ENCODE measurements around the gene UTP11.
A peak's percentile ranks its signal among the peaks of the same experiment; 100 is the strongest.
"Not testable (repeated sequence)": the region's sequence is repeated elsewhere in the genome, so short reads cannot be mapped to it uniquely, and the experiment has no call there.

Gene UTP11

GRCh38 chr1:38012363-38013226 is at the start of gene UTP11:
Gene UTP11, plus strand, starts transcription at chr1:38012734. Its CDS starts 69 bp downstream, at chr1:38012803.
- TF ChIP-seq ZNF274 (IDR thresholded peaks at IDR 0.05; ENCODE audit: low read depth, low read length) = no peak
- H3K4me3 ChIP-seq (ENCODE audit: low read length) = peak within 1 kb of the TSS; percentile 90

GRCh38 chr1:37964106-37964505 is 48.4 kb upstream of the UTP11 start:
- not testable (repeated sequence) for H3K4me3 ChIP-seq (ENCODE audit: low read length)

- TF ChIP-seq ZNF274 (IDR thresholded peaks at IDR 0.05; ENCODE audit: low read depth, low read length) = no peak
- no peak overlapping the region for H3K4me3 ChIP-seq (ENCODE audit: low read length)
Observed at GRCh38 chr1:37965301-37965700, 47.2 kb upstream of the UTP11 start.

- H3K4me3 ChIP-seq (ENCODE audit: low read length) = not testable (repeated sequence)
Observed at GRCh38 chr1:37973684-37974083, 38.9 kb upstream of the UTP11 start.

GRCh38 chr1:37974567-37974966 is 38.0 kb upstream of the UTP11 start:
- TF ChIP-seq ZNF274 (IDR thresholded peaks at IDR 0.05; ENCODE audit: low read depth, low read length) = no peak
- H3K4me3 ChIP-seq (ENCODE audit: low read length) = no peak overlapping the region

- H3K4me3 ChIP-seq (ENCODE audit: low read length) = not testable (repeated sequence)
Observed at GRCh38 chr1:37975083-37975482, 37.5 kb upstream of the UTP11 start.

GRCh38 chr1:37978541-37978940 is 34.0 kb upstream of the UTP11 start:
- H3K4me3 ChIP-seq (ENCODE audit: low read length) = no peak overlapping the region
- no peak for TF ChIP-seq ZNF274 (IDR thresholded peaks at IDR 0.05; ENCODE audit: low read depth, low read length)

- no peak overlapping the region for H3K4me3 ChIP-seq (ENCODE audit: low read length)
- no peak for TF ChIP-seq ZNF274 (IDR thresholded peaks at IDR 0.05; ENCODE audit: low read depth, low read length)
Observed at GRCh38 chr1:37983546-37983945, 29.0 kb upstream of the UTP11 start.

- no peak overlapping the region for H3K4me3 ChIP-seq (ENCODE audit: low read length)
- TF ChIP-seq ZNF274 (IDR thresholded peaks at IDR 0.05; ENCODE audit: low read depth, low read length) = no peak
Observed at GRCh38 chr1:37987679-37988078, 24.9 kb upstream of the UTP11 start.

GRCh38 chr1:37989361-37989930 is 23.1 kb upstream of the UTP11 start:
- H3K4me3 ChIP-seq (ENCODE audit: low read length) = peak overlapping the region; percentile 77
- TF ChIP-seq ZNF274 (IDR thresholded peaks at IDR 0.05; ENCODE audit: low read depth, low read length) = no peak

- no peak overlapping the region for H3K4me3 ChIP-seq (ENCODE audit: low read length)
- no peak for TF ChIP-seq ZNF274 (IDR thresholded peaks at IDR 0.05; ENCODE audit: low read depth, low read length)
Observed at GRCh38 chr1:37994886-37995566, 17.5 kb upstream of the UTP11 start.

GRCh38 chr1:37995751-37996345 is 16.7 kb upstream of the UTP11 start:
- no peak for TF ChIP-seq ZNF274 (IDR thresholded peaks at IDR 0.05; ENCODE audit: low read depth, low read length)
- no peak overlapping the region for H3K4me3 ChIP-seq (ENCODE audit: low read length)

GRCh38 chr1:37997256-37998088 is 15.1 kb upstream of the UTP11 start:
- H3K4me3 ChIP-seq (ENCODE audit: low read length) = no peak overlapping the region
- no peak for TF ChIP-seq ZNF274 (IDR thresholded peaks at IDR 0.05; ENCODE audit: low read depth, low read length)
